ENCODE results near the gene TTC29.

DNA sequence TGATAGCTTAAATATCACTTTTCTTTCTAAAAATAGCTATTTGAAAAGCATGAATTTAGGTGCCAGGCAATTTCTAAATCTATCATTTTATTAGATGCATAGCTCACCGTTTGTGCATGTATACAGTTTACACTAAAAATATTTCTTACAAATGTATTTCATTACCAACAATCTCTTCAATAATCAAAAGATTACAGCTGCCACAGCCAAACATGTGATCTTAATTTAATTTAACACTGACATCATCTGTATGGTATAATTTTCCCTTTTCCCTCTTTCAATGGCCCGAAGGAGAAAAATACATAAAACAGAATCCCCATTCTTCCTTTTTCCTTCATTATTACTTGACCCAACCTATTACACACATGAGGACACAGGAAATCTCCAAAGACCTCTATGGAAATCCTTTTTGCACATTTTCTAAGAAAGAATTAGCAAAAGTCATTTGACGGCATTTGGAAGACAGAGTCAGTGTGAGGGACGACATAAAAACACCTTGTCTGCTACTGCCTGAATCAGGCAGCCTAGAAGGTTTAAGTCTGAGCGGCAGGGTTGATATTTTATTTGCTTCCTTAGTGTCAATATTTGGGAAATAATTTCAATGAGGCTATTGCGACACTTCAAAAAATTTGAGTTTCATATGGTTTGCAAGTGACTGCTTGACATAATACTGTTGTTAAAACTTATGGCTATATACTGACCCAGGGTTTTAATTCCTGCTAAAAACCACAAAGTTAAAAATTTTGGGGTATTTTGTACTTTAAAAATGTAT is 111.2 kb downstream of the TTC29 start:
- TF ChIP-seq EZH2 (IDR thresholded peaks at IDR 0.05; ENCODE audit: insufficient read depth, poor library complexity, severe bottlenecking) (no peak), EZH2phosphoT487 (IDR thresholded peaks at IDR 0.05; ENCODE audit: insufficient read depth, low read depth) (no peak)

Data from GM23248 (cell line).